HepG2 (cell line): ENCODE results near the gene TSPAN7. TPM values are rescaled to one million over a fixed set of nuclear protein-coding genes. Genes with fewer than 3 reads are reported as not detected.

Experiments
- ATAC-seq: fragments of 200-7000 bp; cut with Tn5 transposase; 3 replicates; pipeline ENCODE4 v1.9.1; 2020; ENCODE audit warnings: mild to moderate bottlenecking, moderate library complexity
- BruUV-seq: library from RNA; stranded (reverse); fragments of 400-500 nt; replicated peaks from 2 replicates; lab custom pipeline; 2021; lab: Mats Ljungman, UMichigan
- CTCF ChIA-PET: fragments of 300-600 bp; formaldehyde crosslinking; extraction: SDS; loops from one replicate; lab custom pipeline; 2021; ENCODE audit warnings: low total read pairs, inconsistent platforms, low intra/inter-chr PET ratio; lab: Yijun Ruan, JAX
- POLR2A ChIA-PET: fragments of 350-600 bp; sonication (Branson Sonifier 250); formaldehyde crosslinking; loops from one replicate; lab custom pipeline; 2020; ENCODE audit warnings: antibody characterized with exemption, inconsistent platforms; lab: Yijun Ruan, JAX
- DNase-seq: peaks from one replicate; pipeline ENCODE4 v3.0.0-alpha.2; 2015; ENCODE audit warnings: low spot score
- FAIRE-seq: peaks from 3 replicates; lab custom pipeline; 2011; peaks lifted over from hg19 to GRCh38; lab: Jason Lieb, UNC
- H2AFZ ChIP-seq: one replicate; pipeline ENCODE4 v1.6.1; 2011; ENCODE audit warnings: low read length, inconsistent platforms
- H3K27ac ChIP-seq: fragments of 300-600 bp; 3 replicates; pipeline ENCODE4 v1.8.0; 2011; ENCODE audit warnings: mixed run types, mild to moderate bottlenecking, mixed read lengths, low read length, inconsistent platforms; ENCODE audit not compliant: insufficient read depth; ENCODE audit errors: extremely low read length
- H3K27me3 ChIP-seq, 2 experiments: fragments of 200-600 bp in 1 of 2; 2 replicates in 1 of 2; 3 replicates in 1 of 2; pipeline versions ENCODE4 v1.6.0 to v1.8.0; 2011; ENCODE audit warnings: low read length in 2 of 2, mild to moderate bottlenecking in 2 of 2, moderate library complexity in 2 of 2, inconsistent platforms in 1 of 2; ENCODE audit not compliant: insufficient read depth in 2 of 2, control insufficient read depth in 1 of 2
- H3K36me3 ChIP-seq, 2 experiments: fragments of 200-600 bp in 1 of 2; replicated peaks in 1 of 2; 2 replicates in 1 of 2; 3 replicates in 1 of 2; pipeline versions ENCODE4 v1.5.1 to v1.8.0; 2011; ENCODE audit warnings: low read length in 2 of 2, inconsistent platforms in 1 of 2; ENCODE audit not compliant: insufficient read depth in 2 of 2, control insufficient read depth in 1 of 2
- H3K4me1 ChIP-seq: 2 replicates; pipeline ENCODE4 v1.5.1; 2012; ENCODE audit warnings: low read length, inconsistent platforms; ENCODE audit not compliant: insufficient read depth
- H3K4me2 ChIP-seq: 2 replicates; pipeline ENCODE4 v1.6.0; 2011; ENCODE audit warnings: low read depth, low read length, inconsistent platforms
- H3K4me3 ChIP-seq, 3 experiments: fragments of 200-600 bp in 1 of 3; sonication (generic), shearing (Covaris generic) in 1 of 3; replicated peaks in 1 of 3; 2 replicates each; pipeline ENCODE4 v1.5.1; 2011 to 2016; ENCODE audit warnings: low read length in 3 of 3, inconsistent platforms in 2 of 3, low read depth in 2 of 3, mild to moderate bottlenecking in 2 of 3, control low read depth in 1 of 3, mixed read lengths in 1 of 3; ENCODE audit not compliant: insufficient read depth in 1 of 3
- H3K79me2 ChIP-seq: one replicate; pipeline ENCODE4 v1.6.1; 2011; ENCODE audit warnings: low read length, inconsistent platforms; ENCODE audit not compliant: insufficient read depth
- H3K9ac ChIP-seq: 2 replicates; pipeline ENCODE4 v1.6.0; 2011; ENCODE audit warnings: mild to moderate bottlenecking, low read depth, low read length, inconsistent platforms; ENCODE audit not compliant: insufficient read depth
- H3K9me3 ChIP-seq: 2 replicates; pipeline ENCODE4 v1.5.1; 2012; ENCODE audit warnings: mild to moderate bottlenecking, low read length
- H4K20me1 ChIP-seq: 2 replicates; pipeline ENCODE4 v1.6.0; 2011; ENCODE audit warnings: inconsistent platforms, mild to moderate bottlenecking, low read length, moderate library complexity; ENCODE audit not compliant: insufficient read depth
- EEA1 ChIP-seq: sonication (generic); formaldehyde crosslinking; IDR thresholded peaks from 2 replicates; pipeline ENCODE4 v1.5.1; 2020; ENCODE audit warnings: mild to moderate bottlenecking, missing genetic modification reagents, borderline replicate concordance
- KLF9 ChIP-seq: IDR thresholded peaks from 2 replicates; pipeline ENCODE4 v1.6.1; 2016; ENCODE audit warnings: low read depth
- KMT2B ChIP-seq: IDR thresholded peaks from 2 replicates; pipeline ENCODE4 v1.6.1; 2016; ENCODE audit warnings: missing genetic modification reagents, missing compliant biosample characterization
- ONECUT2 ChIP-seq: sonication (generic); formaldehyde crosslinking; IDR thresholded peaks from 2 replicates; pipeline ENCODE4 v1.4.0; 2020; ENCODE audit warnings: missing genetic modification reagents
- PITX1 ChIP-seq: sonication (generic); formaldehyde crosslinking; IDR thresholded peaks from 2 replicates; pipeline ENCODE4 v1.5.1; 2020; ENCODE audit warnings: mild to moderate bottlenecking, missing genetic modification reagents
- POLR2AphosphoS5 ChIP-seq: IDR thresholded peaks from 2 replicates; pipeline ENCODE4 v1.6.1; 2012; ENCODE audit warnings: low read depth, low read length
- RARA ChIP-seq: IDR thresholded peaks from 2 replicates; pipeline ENCODE4 v1.6.1; 2016; ENCODE audit warnings: missing genetic modification reagents, missing compliant biosample characterization
- RFXAP ChIP-seq: sonication (generic); formaldehyde crosslinking; IDR thresholded peaks from 2 replicates; pipeline ENCODE4 v1.4.0; 2020; ENCODE audit warnings: missing genetic modification reagents, borderline replicate concordance
- ZC3H13 ChIP-seq: sonication (generic); formaldehyde crosslinking; IDR thresholded peaks from 2 replicates; pipeline ENCODE4 v1.8.1; 2023; ENCODE audit warnings: mild to moderate bottlenecking, missing genetic modification reagents, moderate library complexity
- ZKSCAN8 ChIP-seq: IDR thresholded peaks from 2 replicates; pipeline ENCODE4 v1.6.1; 2016; ENCODE audit warnings: borderline replicate concordance, missing genetic modification reagents, missing compliant biosample characterization
- ZNF337 ChIP-seq: sonication (generic); formaldehyde crosslinking; IDR thresholded peaks from 2 replicates; pipeline ENCODE4 v1.5.1; 2020; ENCODE audit warnings: missing genetic modification reagents, low read depth, mild to moderate bottlenecking, borderline replicate concordance
- ZNF780A ChIP-seq: sonication (generic); formaldehyde crosslinking; IDR thresholded peaks from 2 replicates; pipeline ENCODE4 v1.8.0; 2022; ENCODE audit warnings: mild to moderate bottlenecking, missing genetic modification reagents, moderate library complexity
- WGBS: methylation state at CpG from one replicate; pipeline ENCODE4 v1.1.6; 2017; ENCODE audit warnings: low lambda C conversion rate; 5-methylcytosine and 5-hydroxymethylcytosine counted together
- in situ Hi-C: cut with HindIII; loops from 2 replicates; pipeline ENCODE4 v1.10.0; 2017; ENCODE audit warnings: low pct_unique_long_range_greater_than_20kb; ENCODE audit not compliant: extremely low pct_ligation_motif_present
- intact Hi-C: fragments of 100-400 bp; cut with micrococcal nuclease; formaldehyde crosslinking; loops from one replicate; pipeline ENCODE4 v1.10.0; 2022; ENCODE audit not compliant: unreplicated experiment
- polyA plus RNA-seq, 8 experiments: library from polyadenylated mRNA; depleted of rRNA in 3 of 8; stranded (reverse) in 7 of 8; unstranded in 1 of 8; fragments of >200 nt; fragmentation: Illumina TruSeq in 4 of 8; extraction: Trizol in 4 of 8; gene quantifications; 2 replicates each; pipeline versions ENCODE4 v1.2.1 to v1.2.3, GENCODE V29; 2011 to 2016; ENCODE audit warnings: low read depth in 4 of 8, missing spikeins in 1 of 8, mixed read lengths in 1 of 8; ENCODE audit not compliant: insufficient read depth in 1 of 8
- total RNA-seq, 5 experiments: library from RNA; depleted of rRNA; stranded (reverse); fragments of >200 nt; fragmentation: Illumina TruSeq; extraction: Trizol; gene quantifications; 2 replicates each; pipeline ENCODE4 v1.2.3, GENCODE V29; 2016; ENCODE audit warnings: low read depth in 1 of 5
- TF ChIP-seq, protein P1 (sequence below): sonication (generic); formaldehyde crosslinking; IDR thresholded peaks from 2 replicates; pipeline ENCODE4 v1.5.1; 2020; ENCODE audit warnings: mild to moderate bottlenecking, moderate library complexity, missing genetic modification reagents
- TF ChIP-seq, protein P2 (sequence below): sonication (generic); formaldehyde crosslinking; IDR thresholded peaks from 2 replicates; pipeline ENCODE4 v1.8.0; 2022; ENCODE audit warnings: mild to moderate bottlenecking, missing genetic modification reagents, borderline replicate concordance
- TF ChIP-seq, protein P3 (sequence below): sonication (generic); formaldehyde crosslinking; IDR thresholded peaks from 2 replicates; pipeline ENCODE4 v1.4.0; 2020; ENCODE audit warnings: mild to moderate bottlenecking, missing genetic modification reagents
- TF ChIP-seq, protein P4 (sequence below): sonication (generic); formaldehyde crosslinking; conservative IDR thresholded peaks from 2 replicates; pipeline ENCODE4 v1.4.0; 2020; ENCODE audit warnings: missing genetic modification reagents

Gene TSPAN7
- total and polyA plus RNA-seq, 2 of the 13 experiments (the other 11 are each of a cell fraction or from before 2014, with no cell fraction given): 21.4 to 47.1 TPM

DNA sequence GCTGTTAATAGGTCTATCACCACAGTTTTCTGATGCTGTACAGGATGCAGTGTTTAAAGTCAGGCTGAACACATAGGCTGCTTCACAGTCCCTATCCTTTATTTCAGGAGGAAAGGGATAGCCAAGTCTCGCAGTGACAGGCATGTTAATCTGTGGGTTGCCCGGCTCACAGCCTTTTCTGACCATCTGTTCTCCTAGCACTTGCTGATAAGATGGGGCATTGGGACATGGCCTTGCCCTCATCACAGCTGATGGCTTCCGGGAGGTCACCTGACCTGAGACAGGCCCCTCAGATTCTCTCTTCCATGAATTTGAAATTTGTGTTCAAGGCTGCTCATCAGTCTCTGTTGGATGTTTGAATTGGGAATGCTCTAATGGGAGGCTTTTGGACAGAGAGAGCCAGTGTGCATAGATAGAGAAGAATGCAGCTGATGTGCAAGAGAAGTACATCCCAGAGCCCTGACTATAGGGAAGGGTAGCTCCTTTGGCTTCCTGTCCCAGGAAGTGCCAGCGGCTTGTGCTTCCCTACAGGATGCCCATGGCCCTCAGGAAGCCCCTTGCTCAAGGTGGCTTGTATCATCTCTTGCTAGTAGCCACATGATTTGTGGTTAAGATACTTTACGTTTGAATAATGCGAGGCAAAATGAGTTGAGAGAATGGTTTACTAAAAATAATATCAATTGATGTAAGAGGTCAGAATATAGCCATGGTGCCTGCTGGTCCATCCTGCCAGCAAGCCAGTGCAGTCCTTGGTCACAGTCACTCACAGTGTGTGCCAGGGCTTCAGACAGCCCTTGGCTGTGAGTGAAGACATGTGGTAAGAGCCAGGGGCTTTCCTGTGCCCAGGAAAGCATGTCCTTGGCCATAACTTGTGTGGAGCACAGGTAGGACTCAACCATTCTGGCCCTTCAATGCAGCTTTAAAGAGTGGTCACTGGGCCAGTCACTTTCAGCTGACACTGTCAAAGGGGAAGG is 88.6 kb downstream of the TSPAN7 start:
- no peaks in the 10 kb centered on the region for H3K27me3 ChIP-seq
- H3K4me3 ChIP-seq: no peak overlapping the region
- H3K36me3 ChIP-seq: no peaks in the 10 kb centered on the region
- H4K20me1 ChIP-seq: no peaks in the 10 kb centered on the region
- WGBS: 100% methylated on average over 2 of the region's 6 CpGs
- intact Hi-C loops (no loop called here), in situ Hi-C loops (no loop called here)
- ATAC-seq (no peak), FAIRE-seq (no peak), DNase-seq (no peak)
- no peak overlapping the region for H2AFZ ChIP-seq
- no peak overlapping the region for H3K9ac ChIP-seq
- POLR2A ChIA-PET: no interaction called here
- no peak overlapping the region for H3K27ac ChIP-seq
- CTCF ChIA-PET: no interaction called here
- BruUV-seq: no TSS peak
- TF ChIP-seq RFXAP: no peak
- TF ChIP-seq ONECUT2: no peak
- no peak for TF ChIP-seq RARA (CRISPR knock-in tag)
- TF ChIP-seq, protein P1, sequence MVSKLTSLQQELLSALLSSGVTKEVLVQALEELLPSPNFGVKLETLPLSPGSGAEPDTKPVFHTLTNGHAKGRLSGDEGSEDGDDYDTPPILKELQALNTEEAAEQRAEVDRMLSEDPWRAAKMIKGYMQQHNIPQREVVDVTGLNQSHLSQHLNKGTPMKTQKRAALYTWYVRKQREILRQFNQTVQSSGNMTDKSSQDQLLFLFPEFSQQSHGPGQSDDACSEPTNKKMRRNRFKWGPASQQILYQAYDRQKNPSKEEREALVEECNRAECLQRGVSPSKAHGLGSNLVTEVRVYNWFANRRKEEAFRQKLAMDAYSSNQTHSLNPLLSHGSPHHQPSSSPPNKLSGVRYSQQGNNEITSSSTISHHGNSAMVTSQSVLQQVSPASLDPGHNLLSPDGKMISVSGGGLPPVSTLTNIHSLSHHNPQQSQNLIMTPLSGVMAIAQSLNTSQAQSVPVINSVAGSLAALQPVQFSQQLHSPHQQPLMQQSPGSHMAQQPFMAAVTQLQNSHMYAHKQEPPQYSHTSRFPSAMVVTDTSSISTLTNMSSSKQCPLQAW: no peak
- no peak for TF ChIP-seq ZNF780A (CRISPR knock-in tag)
- TF ChIP-seq POLR2AphosphoS5: no peak
- no peak for TF ChIP-seq EEA1 (CRISPR knock-in tag)
- TF ChIP-seq, protein P2, sequence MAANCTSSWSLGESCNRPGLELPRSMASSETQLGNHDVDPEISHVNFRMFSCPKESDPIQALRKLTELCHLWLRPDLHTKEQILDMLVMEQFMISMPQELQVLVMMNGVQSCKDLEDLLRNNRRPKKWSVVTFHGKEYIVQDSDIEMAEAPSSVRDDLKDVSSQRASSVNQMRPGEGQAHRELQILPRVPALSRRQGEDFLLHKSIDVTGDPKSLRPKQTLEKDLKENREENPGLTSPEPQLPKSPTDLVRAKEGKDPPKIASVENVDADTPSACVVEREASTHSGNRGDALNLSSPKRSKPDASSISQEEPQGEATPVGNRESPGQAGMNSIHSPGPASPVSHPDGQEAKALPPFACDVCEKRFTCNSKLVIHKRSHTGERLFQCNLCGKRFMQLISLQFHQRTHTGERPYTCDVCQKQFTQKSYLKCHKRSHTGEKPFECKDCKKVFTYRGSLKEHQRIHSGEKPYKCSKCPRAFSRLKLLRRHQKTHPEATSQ (CRISPR knock-in tag): no peak
- no peak for TF ChIP-seq ZKSCAN8 (CRISPR knock-in tag)
- no peak for TF ChIP-seq KLF9
- TF ChIP-seq, protein P3, sequence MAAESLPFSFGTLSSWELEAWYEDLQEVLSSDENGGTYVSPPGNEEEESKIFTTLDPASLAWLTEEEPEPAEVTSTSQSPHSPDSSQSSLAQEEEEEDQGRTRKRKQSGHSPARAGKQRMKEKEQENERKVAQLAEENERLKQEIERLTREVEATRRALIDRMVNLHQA (CRISPR knock-in tag): no peak
- no peak for TF ChIP-seq KMT2B
- no peak for TF ChIP-seq PITX1 (CRISPR knock-in tag)
- no peak for TF ChIP-seq ZC3H13
- no peak for TF ChIP-seq ZNF337 (CRISPR knock-in tag)
- TF ChIP-seq, protein P4, sequence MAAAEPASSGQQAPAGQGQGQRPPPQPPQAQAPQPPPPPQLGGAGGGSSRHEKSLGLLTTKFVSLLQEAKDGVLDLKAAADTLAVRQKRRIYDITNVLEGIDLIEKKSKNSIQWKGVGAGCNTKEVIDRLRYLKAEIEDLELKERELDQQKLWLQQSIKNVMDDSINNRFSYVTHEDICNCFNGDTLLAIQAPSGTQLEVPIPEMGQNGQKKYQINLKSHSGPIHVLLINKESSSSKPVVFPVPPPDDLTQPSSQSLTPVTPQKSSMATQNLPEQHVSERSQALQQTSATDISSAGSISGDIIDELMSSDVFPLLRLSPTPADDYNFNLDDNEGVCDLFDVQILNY (CRISPR knock-in tag): no peak
- H3K4me2 ChIP-seq: no peak overlapping the region
- H3K79me2 ChIP-seq: no peaks in the 10 kb centered on the region
- H3K9me3 ChIP-seq: no peaks in the 10 kb centered on the region
- peaks cover 29% of the 10 kb centered on the region for H3K4me1 ChIP-seq
